HuH-7.5 (cell line): ENCODE data around the gene EXTL1.

ENCODE experiments used
- DNase-seq: peaks from one replicate; pipeline ENCODE4 v3.0.0; 2011; ENCODE audit warnings: low spot score

EXTL1 gene

DNA sequence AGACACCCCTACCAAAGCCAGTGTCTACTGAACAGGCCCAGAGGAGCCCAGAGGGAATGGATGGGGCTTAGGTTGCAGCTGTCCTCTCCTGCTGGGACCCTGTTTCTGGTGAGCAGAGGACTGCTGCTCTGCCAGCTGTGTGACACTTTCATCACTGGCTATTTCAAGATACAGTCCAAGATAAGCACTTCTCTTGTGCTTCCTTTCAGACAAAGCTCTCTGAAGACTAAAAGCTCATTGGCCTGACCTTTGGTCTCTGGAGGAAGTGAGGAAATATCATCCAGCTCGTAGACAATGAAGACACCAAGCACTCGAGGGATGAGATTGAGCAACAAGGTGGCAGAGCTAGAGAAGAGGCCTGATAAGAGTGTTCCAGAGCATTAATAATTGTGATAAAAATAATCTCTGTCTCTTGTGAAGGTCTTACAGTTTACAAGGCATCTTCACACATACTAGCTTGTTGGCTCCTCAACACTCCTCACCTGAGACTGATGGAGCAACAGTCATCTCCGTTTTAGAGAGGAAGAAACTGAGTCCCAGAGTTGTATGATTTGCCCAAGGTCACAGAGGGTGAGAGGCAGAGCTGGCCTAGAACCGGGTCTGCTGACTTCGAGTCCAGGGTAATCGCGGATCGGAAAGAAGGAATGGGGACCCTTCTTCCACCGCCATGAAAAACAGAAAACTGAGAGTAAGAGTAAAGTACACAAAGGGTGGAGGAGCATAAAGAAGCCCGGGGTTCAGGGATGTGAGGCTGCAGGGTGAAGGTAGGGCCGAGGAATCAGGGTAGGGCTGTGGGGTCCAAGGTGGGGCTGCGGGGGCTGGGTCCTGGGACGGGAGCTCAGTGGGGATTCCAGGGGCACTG is 24.4 kb upstream of the EXTL1 start:
- DNase-seq: peak; percentile 35

DNA sequence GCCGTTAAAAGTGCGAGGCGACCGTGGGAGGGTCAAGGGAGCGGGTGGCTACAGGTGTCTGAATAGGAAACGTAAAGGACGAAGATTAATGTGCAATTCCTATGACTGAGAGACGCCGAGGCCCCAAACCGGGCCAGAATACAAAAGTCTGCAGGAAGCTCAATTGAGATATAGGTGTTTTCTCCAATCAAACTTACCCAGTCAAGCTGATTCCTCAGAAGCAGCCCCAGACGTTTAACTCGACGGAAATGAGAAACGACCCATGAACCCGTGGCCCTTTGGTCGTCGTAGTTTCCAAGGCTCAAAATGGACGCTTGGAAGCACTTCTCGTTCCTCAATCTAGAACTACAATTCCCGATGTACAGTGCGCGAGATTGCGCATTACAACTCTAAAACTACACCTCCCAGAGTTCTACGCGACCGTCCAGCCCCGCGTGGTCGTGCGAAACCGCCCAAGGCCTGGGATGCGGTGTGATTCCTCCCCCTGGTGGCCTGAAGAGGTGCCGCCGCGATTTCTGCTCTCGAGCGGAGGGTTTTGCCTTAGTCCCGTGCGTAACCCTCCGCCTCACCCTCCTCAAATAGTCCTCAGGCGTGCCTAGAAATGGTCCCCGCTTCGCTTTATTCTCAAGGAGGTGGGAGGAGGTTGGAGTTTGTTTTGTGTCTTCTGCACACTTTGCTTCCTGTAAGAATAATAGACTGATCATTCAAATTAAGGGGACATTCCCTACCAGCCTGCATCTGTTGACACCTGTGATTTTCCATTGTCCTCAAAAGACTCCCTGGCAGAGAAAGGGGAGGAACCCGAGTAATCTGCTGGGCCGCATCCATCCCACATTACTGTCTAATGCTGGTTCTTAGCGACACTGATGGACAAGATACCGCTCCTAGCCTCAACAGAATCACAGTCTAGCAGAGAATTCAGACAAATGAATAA is 23.5 kb upstream of the EXTL1 start, which contains the start of gene PAFAH2:
Gene PAFAH2 (minus strand): TSS at position 236 of the 934 bp plus-strand sequence. CDS start 7,247 bp downstream, outside the sequence.
- peak; percentile 71 for DNase-seq

DNA sequence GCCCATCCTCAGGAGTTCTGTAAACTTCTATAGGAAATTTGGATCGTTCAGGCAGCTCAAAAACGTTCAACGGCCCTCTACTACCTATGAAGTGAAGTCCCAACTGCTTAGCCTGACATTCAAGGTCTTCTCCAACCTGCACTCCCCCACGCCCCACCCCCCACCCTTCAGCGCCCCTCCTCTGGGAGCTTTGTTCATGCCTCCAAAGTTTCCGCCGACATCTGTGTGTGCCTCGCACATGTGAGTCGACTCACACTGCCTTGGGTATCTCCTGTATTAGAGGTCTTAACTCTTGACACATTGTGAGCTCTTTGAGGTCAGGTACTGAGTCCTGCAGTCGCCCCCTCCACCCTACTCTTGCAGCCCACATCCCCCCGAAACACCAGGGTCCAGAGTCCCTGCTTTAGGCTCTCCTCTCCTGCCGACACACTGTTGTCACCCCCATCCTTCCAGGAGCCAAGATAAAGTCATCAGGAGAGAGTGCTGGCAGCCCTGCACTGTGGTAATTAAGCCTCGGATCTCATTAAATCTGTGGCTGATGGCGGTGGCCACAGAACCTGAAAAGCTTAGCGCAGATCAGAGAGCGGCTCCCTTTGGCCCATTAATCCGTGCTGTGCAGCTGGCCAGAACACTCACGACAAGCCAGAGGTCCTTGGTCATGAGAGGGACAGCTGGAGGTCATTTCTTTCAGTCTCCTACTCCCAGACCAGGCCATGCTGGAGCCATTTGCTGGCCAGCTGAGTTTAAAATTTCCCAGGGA is 22.4 kb upstream of the EXTL1 start:
- no peak for DNase-seq

DNA sequence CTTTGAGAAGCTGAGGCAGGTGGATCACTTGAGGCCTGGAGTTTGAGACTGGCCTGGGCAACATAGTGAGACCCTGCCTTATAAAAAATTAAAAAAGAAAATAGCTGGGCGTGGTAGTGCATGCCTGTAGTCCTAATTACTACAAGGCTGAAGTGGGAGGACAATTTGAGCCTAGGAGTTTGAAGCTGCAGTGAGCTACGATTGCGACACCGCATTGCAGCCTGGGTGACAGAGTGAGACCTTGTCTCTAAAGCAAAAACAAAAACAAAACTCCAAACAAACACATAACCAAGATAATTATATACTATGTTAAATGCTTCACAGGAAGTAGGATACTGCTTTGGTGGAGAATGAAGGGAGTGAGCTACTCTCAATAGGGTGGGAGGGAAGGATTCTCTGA is 18.3 kb upstream of the EXTL1 start:
- DNase-seq: no peak

DNA sequence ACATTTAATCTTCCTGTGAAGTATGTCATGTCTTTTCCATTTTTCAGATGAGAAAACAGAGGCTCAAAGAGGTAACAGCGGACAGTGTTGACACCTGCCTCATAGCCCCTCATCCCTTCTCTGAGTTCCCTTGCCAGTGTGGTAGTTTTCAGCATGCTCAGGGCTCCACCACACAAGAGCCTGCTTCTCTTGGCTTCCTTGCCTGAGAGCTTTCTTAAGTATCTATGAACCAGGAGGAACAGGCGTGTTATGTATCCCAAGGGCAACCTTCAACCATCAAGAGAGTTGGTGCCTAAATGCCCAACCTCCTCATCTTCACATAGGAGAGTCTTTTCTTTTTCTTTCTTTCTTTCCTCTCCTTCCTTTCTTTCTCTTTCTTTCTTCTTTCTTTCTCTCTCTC is 17.8 kb upstream of the EXTL1 start:
- DNase-seq: no peak

DNA sequence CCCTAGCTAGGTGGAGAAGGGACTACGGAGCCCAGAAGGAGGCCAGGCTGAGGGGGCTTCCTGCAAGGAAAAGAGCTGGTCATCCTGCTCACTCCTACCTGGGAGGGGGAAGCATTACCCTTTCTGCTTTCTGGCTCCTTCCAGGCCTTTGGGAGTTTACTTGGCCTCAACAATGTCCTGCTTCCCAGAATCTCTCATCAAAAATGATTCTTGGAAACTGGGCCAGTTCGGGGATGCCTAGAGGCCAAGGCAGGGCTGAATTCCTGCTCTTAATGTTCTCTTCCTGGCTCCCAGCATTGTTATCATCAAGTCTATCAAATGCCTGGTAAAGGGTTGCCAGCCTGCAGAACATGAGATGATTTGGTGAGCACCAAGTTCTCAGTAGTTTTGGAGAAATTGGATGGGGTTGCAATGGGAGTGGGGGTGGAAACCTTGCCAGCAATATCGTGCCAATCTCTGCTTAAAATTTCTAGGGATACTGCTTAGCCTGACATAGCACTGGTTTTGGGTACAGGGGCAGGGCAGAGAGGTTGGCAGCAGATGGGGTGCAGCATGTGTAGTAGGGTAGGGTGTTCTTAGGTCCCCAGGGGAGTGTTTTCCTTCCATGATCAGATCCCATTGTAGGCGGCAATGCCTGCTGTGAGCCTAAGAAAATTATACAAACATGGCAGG is 16.0 kb upstream of the EXTL1 start:
- no peak for DNase-seq

DNA sequence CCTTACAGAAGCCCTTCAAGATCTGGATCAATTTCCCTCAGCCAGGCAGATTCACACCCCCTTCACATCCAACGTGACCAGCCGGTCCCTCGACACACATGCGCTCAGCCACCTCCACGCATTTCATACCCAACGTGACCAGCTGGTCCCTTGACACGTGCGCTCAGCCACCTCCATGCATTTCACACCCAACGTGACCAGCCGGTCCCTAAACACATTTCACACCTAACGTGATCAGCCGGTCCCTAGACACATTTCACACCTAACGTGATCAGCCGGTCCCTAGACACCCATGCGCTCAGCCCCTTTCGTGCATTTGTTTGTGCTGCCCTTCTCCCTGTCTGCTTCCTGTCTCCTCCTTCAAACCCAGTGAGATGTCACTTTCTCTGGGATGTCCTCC is 14.9 kb upstream of the EXTL1 start:
- DNase-seq: no peak

DNA sequence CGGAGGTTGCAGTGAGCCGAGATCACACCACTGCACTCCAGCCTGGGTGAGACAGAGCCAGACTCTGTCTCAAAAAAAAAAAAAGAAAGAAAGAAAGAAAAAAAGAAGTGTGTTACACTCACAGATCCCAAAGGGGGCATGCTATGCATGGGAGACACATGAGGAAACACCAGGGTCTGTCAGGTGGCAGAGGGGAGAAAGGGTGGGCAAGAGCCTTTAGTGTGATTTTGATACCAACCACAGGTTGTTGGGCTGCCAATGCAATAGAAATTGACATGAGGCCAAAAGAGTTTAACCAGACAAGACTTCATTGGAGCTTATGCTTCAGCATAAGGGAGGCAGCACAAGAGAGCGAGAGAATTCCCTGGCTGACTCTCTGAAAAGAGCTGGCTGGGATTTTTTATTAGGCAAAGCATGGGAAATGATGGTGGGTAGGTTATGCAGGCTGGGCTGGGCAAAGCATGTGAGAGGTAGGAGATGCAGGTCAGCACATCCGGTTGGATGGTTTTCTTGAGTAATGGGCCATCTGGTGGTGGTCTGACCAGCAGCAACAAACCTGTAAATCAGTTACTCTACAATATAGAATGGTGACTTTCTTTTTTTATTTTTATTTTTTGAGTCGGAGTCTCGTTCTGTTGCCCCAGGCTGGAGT is 11.7 kb upstream of the EXTL1 start:
- DNase-seq: no peak

DNA sequence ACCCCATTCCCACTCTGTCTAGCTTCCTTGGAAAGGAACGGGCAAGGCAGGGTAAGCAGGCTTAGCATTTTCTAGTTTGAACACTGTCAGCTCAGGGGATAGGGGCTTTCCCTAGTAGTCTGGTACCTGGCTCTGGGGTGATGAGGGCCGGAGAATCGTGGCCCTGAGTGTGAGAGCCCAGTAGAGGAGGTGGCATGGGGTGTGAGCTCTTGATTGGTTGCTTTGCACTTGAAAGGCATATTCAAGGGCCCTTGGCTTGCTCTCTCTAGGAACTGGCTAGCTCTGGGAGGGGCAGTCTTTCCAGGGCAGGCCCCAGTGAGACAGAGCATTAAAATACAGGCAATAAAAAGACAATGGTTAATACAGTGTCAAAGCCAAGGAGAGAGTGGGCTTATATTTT is 10.8 kb upstream of the EXTL1 start:
- no peak for DNase-seq

DNA sequence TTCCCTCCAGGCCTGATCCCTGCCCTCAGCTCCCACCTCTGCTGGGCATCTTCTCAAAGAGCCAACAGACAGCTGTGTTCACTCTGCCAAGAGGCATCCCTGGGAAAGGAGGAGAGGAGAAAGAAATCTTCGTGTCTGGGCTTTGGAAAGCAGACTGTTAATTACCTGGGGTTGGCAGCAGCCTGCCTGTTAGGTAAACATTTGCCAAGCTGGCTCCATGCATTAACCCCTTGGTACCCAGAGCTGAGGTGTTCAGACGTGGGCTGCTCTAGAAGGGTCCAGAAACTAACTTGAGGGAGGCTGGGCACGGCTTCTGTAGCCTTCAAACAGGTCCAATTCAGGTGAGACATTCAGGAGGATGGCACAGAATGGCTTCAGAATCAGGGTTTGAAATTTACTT is 8.7 kb upstream of the EXTL1 start:
- no peak for DNase-seq

DNA sequence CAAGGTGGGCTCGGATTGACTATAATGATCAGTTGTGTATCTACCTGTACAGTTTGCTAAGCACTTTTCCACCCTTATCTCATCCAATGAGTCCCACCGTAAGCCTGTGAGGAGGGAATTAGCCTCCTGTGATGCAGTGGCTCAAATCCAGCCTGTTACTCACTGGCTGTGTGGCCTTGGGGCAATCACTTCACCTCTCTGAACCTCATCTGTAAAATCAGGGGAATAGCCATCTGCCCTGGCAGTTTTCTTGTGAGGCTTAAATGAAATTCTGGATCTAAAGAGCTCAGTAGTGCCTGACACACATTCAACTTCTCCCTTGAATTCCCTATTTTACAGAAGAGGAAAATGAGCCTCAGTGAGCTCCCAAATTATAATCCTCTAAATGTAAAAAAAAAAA is 7.4 kb upstream of the EXTL1 start:
- DNase-seq: no peak

DNA sequence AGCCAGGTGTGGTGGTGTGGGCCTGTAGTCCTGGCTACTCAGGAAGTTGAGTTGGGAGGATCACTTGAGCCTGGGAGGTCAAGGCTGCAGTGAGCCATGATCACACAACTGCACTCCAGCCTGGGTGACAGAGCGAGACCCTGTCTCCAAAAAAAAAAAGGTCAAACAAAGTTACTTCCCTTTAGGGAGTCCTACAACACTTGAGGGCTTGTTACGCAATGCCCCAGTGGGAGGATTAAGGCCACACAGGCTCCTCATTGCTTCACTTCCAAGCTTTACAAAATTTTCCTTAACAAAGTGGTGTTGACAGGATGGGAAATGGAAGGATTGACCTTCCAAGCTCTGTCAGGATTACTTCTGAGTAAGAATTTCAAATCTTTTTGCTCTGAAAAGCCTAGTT is 6.2 kb upstream of the EXTL1 start:
- no peak for DNase-seq

DNA sequence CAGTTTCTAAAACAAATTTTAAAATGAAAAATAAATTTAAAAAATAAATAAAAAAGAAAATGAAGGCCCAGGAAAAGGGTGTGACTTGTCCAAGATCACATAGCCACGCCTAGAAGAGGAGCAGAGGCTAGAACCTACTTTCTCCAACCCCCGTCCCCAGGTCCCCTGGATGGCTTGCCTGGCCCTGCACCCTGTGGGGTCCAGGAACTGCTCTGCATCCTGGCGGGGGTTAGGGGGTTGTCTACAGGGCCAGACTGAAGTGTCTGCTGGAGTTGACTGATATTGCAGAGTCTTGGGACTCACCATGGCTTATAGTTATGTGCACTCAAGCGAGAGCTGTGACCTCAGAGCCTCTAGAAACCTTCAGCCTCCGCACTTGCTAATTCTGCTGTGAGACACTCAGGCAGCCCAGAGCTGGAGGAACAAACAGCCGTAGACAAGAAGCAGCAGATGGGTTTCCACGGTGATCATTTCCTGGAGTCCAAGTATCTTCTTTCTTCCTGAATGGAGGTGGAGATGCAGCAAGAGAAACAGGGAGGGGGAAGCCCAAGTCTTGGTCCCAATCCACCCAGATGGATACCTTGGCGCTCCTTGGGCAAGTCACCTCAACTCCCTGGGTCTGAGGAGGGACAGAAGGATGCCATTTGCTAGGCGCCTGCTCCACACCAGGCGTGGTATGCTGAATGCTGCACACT is 5.2 kb upstream of the EXTL1 start:
- no peak for DNase-seq

DNA sequence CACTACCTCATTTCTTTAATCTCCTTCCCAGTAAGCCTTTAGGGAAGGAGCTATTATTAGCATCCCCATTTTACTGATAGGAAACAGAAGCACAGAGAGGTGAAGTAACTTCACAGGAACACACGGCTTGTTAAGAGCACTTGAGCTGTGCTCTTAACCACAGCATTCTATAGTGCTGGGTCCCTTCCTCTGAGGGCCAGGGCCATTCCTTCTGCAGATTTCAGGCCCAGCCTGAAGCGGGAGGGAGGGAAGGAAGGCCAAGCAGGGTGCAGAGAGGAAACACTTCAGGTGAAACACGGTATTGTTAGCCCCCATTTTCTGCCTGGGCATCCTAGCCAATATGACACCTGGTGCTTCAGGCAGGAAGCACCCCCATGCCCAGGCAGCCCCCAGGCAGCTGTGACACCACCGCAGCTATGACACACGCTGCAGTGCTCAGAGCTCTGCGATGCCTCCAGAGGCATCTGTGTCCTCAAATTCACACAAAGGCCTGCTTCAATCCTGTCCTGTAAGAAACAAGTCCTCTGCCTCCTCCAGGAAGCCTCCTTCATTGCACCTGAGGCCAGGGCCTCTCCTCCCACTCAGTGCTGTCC is 4.5 kb upstream of the EXTL1 start:
- DNase-seq: no peak

DNA sequence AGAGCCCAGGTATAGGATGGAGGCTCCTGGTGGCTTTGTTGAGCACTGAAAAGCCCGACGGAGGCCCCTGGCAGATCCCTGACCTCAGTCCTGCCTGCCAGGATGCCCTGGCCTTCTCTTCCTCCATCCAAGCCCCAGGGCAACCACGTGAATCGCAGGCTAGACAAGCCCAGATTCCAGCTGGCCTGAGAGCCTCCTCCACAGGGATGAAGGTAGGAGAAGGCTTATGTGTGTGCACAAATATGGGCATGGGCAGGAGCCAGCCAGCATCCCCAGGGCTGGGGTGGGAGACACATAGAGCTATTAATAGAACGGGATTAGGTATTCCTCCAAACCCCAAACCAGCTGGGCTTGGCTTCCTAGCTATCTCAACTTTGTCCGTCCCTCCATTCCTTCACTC is 4.0 kb upstream of the EXTL1 start:
- DNase-seq: no peak

DNA sequence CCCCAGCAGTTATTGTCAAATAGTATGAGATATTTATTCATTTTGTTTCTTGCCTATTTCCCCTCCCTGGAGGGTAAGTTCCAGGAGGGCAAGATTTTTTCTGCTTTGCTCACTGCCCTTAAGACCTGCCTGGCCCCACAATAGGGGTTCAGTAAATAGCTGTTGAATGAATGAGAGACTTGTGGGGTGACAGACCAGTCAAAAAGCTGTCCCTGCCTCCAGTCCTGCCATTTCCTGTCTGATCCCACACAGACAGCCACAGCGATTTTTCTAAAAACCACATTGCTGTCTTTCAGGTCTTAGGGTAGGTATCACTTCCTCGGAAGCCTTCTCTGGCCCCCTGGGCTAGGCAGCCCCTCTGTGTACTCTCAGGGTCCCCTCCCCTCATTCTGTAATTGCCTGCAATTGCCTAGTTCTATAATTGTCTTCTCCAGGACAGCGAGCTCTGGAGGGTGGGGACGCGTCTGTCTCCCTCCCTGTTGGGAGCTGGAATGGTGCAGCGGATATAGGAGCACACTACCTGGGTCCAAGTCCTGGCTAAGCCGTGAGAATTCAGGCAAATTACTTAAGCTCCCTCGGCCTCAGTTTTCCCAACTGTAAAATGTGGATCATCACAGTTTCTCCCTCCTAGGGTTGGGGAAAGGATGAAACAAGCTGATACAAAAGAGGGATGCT is 1.8 kb upstream of the EXTL1 start:
- no peak for DNase-seq

DNA sequence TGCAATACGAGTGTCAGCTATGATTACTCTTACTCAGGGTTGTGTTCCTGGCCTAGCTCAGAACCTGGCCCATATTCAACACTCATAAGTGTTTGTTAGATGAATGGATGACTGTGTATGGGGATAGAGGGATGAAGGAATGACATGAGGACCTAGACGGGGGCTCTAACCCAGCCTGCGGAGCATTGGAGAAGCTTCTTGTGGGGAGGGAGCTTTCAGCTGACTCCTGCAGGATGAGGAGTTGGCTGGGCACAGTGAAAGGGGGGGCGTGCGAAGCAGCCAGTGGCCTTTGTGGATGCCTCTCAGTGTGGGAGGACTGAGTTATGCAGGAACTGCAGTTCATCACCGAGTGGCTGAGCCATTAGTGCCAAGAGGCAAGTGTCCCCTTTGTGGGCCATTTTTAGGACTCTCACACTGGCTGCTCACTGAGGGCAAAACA is 1.2 kb upstream of the EXTL1 start:
- DNase-seq: no peak

DNA sequence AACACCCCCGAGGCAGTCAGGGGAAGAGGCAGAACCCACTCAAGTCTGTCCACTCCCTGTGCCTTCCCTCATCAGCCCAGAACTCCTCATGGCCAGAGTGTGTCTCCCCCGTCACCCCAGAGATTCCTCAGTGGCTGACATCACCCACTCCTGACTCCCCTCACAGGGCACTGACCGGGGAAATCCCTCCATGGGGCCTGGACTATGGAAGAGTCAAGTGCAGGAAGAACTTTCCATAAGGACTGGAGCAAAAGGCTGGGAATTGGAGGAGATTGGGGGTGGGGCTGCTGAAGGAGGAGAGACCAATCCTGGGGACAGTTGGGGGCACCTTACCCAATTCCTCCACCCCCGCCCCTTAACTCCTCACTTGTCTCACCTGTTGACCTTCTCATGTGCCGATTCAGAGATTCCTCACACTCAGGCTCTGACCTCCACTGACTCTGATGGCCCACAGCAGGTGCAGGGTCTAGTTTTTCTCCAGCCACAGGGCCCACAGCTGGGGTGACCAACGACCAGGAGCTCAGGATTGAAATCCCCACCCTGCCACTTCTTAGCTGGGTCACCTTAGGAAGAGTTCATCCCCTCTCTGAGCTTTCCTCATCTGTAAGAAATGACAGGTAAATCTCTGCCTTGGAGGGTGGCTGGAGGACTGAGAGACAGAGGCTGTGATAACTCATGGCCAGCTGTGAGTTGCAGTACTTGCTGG is 481 bp upstream of the EXTL1 start:
- no peak for DNase-seq

DNA sequence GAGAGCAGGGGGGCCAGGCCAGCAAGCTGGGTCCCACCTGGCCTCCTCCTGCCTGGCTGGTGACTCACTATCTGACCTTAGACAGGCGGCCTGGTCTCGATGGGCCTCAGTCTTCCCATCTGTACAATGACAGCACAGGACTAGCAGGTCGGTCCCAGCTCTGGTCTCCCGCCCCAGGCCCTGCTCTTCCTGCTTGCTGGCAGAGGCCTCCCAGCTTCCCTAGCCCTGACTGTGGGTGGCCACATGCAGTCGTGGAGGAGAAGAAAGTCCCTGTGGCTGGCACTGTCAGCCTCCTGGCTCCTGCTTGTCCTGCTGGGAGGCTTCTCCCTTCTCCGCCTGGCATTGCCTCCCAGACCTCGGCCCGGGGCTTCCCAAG is 817 bp downstream of the EXTL1 start:
- no peak for DNase-seq
